Sigmoid colon (tissue), 3 donors: ENCODE results near the gene ALG11.

Experiments
- POLR2A ChIP-seq, 2 donors: fragments of 450-650 bp; IDR thresholded peaks; one replicate each; pipeline ENCODE4 v1.6.1; 2016; ENCODE audit warnings: antibody characterized with exemption in 2 of 2, mild to moderate bottlenecking in 2 of 2, moderate library complexity in 2 of 2
- TF ChIP-seq, protein P1 (sequence below), 4 experiments: fragments of 450-650 bp in 3 of 4; fragments of 200-600 bp in 1 of 4; IDR thresholded peaks; one replicate each; pipeline ENCODE4 v1.5.1; 2016 to 2019; ENCODE audit warnings: antibody characterized with exemption in 4 of 4, mild to moderate bottlenecking in 3 of 4, moderate library complexity in 2 of 4

- no peak for TF ChIP-seq POLR2A (IDR thresholded peaks at IDR 0.05)
- TF ChIP-seq, protein P1, sequence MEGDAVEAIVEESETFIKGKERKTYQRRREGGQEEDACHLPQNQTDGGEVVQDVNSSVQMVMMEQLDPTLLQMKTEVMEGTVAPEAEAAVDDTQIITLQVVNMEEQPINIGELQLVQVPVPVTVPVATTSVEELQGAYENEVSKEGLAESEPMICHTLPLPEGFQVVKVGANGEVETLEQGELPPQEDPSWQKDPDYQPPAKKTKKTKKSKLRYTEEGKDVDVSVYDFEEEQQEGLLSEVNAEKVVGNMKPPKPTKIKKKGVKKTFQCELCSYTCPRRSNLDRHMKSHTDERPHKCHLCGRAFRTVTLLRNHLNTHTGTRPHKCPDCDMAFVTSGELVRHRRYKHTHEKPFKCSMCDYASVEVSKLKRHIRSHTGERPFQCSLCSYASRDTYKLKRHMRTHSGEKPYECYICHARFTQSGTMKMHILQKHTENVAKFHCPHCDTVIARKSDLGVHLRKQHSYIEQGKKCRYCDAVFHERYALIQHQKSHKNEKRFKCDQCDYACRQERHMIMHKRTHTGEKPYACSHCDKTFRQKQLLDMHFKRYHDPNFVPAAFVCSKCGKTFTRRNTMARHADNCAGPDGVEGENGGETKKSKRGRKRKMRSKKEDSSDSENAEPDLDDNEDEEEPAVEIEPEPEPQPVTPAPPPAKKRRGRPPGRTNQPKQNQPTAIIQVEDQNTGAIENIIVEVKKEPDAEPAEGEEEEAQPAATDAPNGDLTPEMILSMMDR (IDR thresholded peaks at IDR 0.05) = no peak
These were observed 41.8 kb upstream of the ALG11 start for GRCh38 chr13:51970349-51970748.
